ENCODE data around the gene TMEM175. TPM values are rescaled to one million over a fixed set of nuclear protein-coding genes. Genes with fewer than 3 reads are reported as not detected.

The TMEM175 gene
- total and polyA plus RNA-seq, 9 donors = 10.6 to 28.4 (median 21.2) TPM

DNA sequence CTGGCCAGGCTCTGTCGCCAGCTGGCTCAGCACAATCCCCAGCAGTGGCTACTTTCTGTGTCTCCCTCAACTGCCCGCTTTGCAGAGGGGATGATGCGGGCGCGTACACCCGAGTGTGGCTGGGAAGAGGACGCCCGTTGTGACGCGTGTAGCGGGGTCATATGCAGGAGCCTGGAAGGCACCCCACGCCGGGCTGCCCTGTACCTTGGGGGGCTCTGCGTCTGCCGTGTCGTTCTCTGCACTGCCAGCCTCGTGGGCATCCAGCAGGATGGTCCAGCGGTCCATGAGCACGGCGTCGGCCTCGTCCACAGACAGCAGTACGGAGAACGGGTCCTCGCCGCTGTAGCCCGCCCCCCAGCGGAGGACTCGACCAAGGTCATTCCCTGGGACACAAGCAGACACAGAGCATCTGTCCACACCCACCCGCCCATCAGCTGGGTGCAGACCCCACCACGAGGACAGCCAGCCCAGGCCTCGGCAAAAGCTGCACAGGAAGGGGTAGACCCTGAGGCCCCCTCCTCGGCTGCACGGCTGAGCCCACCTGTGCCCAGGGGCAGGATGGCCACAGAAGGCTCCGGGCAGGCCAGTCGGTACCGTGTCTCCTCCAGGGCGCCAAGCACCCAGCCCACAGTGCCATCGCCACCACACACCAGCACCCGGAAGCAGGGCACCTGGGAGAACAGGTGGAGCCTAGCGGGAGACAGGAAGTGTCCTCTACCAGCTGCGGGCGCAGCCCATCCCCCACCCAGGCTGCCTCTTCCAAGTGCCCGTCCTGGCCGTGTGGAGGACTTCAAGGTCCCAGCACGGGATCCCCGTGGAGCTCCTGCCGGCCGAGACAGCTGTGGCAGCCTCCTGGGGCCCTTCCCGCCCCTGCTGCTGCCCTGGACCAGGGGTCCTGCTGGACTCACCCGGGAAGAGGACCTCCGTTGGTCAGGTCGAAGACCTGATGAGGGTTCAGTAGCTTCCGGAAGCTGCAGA is 30.3 kb downstream of the TMEM175 start:
- Histone ChIP-seq H3K4me1 (ENCODE audit: insufficient read depth) (no peaks in the 10 kb centered on the region), H3K27me3 (no peaks in the 10 kb centered on the region), H3K9me3 (no peaks in the 10 kb centered on the region), H3K27ac (no peak overlapping the region), H3K36me3 (no peaks in the 10 kb centered on the region), H3K4me3 (no peak overlapping the region)
- TF ChIP-seq EP300 (IDR thresholded peaks at IDR 0.05) (no peak), POLR2A (IDR thresholded peaks at IDR 0.05) (no peak)
- TF ChIP-seq, protein P1, sequence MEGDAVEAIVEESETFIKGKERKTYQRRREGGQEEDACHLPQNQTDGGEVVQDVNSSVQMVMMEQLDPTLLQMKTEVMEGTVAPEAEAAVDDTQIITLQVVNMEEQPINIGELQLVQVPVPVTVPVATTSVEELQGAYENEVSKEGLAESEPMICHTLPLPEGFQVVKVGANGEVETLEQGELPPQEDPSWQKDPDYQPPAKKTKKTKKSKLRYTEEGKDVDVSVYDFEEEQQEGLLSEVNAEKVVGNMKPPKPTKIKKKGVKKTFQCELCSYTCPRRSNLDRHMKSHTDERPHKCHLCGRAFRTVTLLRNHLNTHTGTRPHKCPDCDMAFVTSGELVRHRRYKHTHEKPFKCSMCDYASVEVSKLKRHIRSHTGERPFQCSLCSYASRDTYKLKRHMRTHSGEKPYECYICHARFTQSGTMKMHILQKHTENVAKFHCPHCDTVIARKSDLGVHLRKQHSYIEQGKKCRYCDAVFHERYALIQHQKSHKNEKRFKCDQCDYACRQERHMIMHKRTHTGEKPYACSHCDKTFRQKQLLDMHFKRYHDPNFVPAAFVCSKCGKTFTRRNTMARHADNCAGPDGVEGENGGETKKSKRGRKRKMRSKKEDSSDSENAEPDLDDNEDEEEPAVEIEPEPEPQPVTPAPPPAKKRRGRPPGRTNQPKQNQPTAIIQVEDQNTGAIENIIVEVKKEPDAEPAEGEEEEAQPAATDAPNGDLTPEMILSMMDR (IDR thresholded peaks at IDR 0.05) = no peak
- intact Hi-C loops (cut with DNase I) = no loop called here
- DNase-seq = no peak
- 87 to 92% (median 87%) methylated on average over 44 to 54 of the region's 54 CpGs for WGBS, 3 donors

DNA sequence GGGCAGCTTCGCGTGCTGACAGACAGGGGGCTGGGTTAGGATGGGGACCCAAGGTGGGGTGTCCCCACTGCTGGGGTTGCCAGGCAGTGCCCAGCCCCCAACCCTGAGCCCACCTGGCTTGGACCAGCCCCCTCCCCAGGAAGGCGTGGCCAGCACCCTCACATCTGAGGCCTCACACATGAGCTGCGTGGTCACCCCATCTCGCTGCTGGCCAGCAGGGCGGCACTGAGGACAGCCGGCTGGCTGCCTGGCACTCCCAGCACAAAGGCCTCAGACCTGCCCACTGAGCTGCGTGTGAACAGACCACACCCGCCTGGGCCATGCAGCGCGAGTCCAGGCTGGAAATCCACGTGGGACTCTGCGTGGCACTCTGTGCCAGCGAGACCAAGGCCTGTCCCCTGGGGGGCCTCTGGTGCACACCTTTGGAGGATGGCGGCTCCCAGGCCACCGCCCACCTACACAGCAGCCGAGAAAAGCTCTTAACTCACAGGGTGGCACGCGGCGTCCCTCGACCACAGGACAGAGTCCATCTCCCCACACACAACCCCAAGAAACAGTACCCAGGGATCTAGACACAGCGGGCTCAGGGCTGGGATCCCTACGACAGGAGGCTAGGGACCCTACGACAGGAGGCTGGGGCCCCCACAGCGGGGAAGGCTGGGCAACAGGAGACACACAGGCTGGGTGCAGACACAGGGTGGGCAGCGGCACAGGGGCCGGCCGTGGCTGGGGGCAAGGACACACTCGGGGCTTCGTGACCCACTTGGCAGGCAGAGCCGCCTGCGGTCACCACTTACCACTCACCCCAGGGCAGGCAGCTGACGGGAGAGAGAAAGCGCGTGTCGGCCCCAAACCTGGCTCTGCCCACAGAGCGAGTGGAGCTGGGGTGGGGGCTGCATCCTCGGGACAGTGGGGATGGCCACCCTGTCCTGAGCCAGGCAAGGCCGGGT is 31.3 kb downstream of the TMEM175 start:
- TF ChIP-seq EP300 (IDR thresholded peaks at IDR 0.05) (no peak), POLR2A (IDR thresholded peaks at IDR 0.05) (no peak)
- TF ChIP-seq, protein P1 (IDR thresholded peaks at IDR 0.05) = no peak
- Histone ChIP-seq H3K36me3 (no peaks in the 10 kb centered on the region), H3K4me3 (no peak overlapping the region), H3K27me3 (no peaks in the 10 kb centered on the region), H3K4me1 (ENCODE audit: insufficient read depth) (no peaks in the 10 kb centered on the region), H3K9me3 (no peaks in the 10 kb centered on the region), H3K27ac (no peak overlapping the region)
- no peak for DNase-seq
- WGBS, 3 donors = 91 to 93% (median 92%) methylated on average over 33 to 39 of the region's 39 CpGs
- intact Hi-C loops (cut with DNase I) = no loop called here

DNA sequence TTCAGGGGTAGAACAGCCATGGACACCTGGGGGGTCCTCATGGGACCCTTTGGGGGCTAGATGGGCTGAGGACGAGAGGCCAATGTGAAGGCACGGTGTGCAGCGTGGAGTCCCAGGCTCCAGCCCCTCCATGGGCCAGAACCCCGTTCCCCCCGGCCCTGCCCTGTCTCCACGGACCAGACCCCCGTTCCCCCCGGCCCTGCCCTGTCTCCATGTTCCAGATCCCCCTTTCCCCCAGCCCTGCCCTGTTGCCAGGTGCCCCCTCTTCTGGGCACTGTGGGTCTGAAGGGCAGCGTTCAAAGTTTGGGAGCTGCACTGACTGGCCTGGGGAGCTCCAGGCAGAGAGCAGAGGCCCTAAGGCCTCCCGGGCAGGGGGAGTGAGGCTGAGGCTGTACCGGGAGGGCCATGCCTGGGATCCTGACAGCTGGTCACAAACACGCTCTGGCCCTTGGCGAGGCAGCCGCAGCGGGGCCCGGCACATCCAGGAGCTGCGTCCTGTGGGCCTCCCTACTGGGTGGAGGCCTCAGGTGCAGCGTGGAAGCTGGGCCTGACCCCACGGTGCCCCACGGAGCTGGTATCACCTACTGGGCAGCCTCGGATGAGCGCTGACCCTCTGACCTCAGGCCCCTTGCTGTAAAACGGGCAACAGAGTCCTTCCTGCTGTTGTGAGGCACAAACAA is 32.2 kb downstream of the TMEM175 start:
- DNase-seq = no peak
- no peak overlapping the region for H3K27ac ChIP-seq
- WGBS, 3 donors = 86 to 90% (median 86%) methylated on average over 17 to 23 of the region's 23 CpGs
- no peaks in the 10 kb centered on the region for H3K36me3 ChIP-seq
- no peaks in the 10 kb centered on the region for H3K9me3 ChIP-seq
- no peak overlapping the region for H3K4me3 ChIP-seq
- H3K27me3 ChIP-seq = no peaks in the 10 kb centered on the region
- intact Hi-C loops (cut with DNase I) = no loop called here
- H3K4me1 ChIP-seq (ENCODE audit: insufficient read depth) = no peaks in the 10 kb centered on the region
- TF ChIP-seq POLR2A (IDR thresholded peaks at IDR 0.05) (no peak), EP300 (IDR thresholded peaks at IDR 0.05) (no peak)
- TF ChIP-seq, protein P1 (IDR thresholded peaks at IDR 0.05) = no peak
